ENCODE results near the gene SPATA2L. TPM values are rescaled to one million over a fixed set of nuclear protein-coding genes. Genes with fewer than 3 reads are reported as not detected.

Gene SPATA2L
- total and polyA plus RNA-seq, 2 of the 13 experiments (the other 11 are each of a cell fraction or from before 2014, with no cell fraction given): 9.1 to 20.7 TPM

DNA sequence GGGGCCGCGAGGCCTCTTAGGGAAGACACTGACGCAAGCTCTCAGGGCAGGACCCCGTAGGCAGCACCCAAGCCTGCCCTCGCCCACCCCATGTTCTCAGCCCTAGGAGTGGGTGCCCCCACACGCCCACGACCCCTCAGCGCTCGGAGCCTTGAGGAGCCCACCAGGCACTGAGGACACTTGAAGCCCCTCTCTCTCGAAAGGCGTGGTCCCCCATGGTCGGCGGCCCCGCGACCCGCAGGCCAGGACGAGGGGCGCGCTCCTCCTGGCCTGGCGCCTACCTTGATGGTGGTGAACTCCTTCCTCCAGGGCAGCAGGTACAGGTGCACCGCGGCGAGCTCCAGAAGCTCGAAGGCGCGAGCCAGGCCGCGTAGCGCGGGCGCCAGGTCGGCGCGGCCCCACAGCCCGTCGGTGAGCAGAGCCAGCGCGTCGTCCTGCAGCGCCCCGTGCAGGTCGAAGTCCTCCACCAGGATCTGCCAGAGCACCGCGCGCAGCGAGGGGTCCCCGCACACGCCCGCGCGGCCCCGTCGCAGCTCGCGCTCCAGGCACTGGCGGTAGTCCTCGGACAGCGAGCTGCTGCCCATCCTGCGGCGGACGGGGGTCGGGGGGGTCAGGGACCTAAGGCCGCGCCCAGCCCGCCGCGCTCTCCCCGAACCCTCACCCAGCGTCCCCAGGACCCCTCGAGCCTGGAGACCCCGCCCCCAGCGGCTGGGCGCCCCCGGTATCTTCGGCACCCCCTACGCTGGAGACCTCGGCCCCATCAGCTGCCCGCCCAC, 668 bp downstream of the SPATA2L start (continued):
- TF ChIP-seq, protein P1, sequence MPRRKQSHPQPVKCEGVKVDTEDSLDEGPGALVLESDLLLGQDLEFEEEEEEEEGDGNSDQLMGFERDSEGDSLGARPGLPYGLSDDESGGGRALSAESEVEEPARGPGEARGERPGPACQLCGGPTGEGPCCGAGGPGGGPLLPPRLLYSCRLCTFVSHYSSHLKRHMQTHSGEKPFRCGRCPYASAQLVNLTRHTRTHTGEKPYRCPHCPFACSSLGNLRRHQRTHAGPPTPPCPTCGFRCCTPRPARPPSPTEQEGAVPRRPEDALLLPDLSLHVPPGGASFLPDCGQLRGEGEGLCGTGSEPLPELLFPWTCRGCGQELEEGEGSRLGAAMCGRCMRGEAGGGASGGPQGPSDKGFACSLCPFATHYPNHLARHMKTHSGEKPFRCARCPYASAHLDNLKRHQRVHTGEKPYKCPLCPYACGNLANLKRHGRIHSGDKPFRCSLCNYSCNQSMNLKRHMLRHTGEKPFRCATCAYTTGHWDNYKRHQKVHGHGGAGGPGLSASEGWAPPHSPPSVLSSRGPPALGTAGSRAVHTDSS (CRISPR knock-in tag; conservative IDR thresholded peaks at IDR 0.05): 0 out of 2 replicates have a peak, but pooled peaks have one; percentile 75
- TF ChIP-seq, protein P2, sequence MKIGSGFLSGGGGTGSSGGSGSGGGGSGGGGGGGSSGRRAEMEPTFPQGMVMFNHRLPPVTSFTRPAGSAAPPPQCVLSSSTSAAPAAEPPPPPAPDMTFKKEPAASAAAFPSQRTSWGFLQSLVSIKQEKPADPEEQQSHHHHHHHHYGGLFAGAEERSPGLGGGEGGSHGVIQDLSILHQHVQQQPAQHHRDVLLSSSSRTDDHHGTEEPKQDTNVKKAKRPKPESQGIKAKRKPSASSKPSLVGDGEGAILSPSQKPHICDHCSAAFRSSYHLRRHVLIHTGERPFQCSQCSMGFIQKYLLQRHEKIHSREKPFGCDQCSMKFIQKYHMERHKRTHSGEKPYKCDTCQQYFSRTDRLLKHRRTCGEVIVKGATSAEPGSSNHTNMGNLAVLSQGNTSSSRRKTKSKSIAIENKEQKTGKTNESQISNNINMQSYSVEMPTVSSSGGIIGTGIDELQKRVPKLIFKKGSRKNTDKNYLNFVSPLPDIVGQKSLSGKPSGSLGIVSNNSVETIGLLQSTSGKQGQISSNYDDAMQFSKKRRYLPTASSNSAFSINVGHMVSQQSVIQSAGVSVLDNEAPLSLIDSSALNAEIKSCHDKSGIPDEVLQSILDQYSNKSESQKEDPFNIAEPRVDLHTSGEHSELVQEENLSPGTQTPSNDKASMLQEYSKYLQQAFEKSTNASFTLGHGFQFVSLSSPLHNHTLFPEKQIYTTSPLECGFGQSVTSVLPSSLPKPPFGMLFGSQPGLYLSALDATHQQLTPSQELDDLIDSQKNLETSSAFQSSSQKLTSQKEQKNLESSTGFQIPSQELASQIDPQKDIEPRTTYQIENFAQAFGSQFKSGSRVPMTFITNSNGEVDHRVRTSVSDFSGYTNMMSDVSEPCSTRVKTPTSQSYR (CRISPR knock-in tag; IDR thresholded peaks at IDR 0.05; ENCODE audit: borderline replicate concordance): no peak
- TF ChIP-seq HOXA5 (CRISPR knock-in tag; IDR thresholded peaks at IDR 0.05): peak; percentile 19; the same call in 1 of the 2 replicates
- no peak; the same call in 1 of the 2 replicates for TF ChIP-seq ZNF674 (CRISPR knock-in tag; IDR thresholded peaks at IDR 0.05; ENCODE audit: low read depth)
- no peak for TF ChIP-seq JUNB (CRISPR knock-in tag; IDR thresholded peaks at IDR 0.05; ENCODE audit: borderline replicate concordance)
- no peak for TF ChIP-seq GATA4 (IDR thresholded peaks at IDR 0.05; ENCODE audit: borderline replicate concordance, low read depth)
- TF ChIP-seq ZNF678 (CRISPR knock-in tag; IDR thresholded peaks at IDR 0.05): no peak
- no peak; the same call in 1 of the 2 replicates for TF ChIP-seq TBX2 (CRISPR knock-in tag; IDR thresholded peaks at IDR 0.05; ENCODE audit: borderline replicate concordance)
- TF ChIP-seq, protein P3, sequence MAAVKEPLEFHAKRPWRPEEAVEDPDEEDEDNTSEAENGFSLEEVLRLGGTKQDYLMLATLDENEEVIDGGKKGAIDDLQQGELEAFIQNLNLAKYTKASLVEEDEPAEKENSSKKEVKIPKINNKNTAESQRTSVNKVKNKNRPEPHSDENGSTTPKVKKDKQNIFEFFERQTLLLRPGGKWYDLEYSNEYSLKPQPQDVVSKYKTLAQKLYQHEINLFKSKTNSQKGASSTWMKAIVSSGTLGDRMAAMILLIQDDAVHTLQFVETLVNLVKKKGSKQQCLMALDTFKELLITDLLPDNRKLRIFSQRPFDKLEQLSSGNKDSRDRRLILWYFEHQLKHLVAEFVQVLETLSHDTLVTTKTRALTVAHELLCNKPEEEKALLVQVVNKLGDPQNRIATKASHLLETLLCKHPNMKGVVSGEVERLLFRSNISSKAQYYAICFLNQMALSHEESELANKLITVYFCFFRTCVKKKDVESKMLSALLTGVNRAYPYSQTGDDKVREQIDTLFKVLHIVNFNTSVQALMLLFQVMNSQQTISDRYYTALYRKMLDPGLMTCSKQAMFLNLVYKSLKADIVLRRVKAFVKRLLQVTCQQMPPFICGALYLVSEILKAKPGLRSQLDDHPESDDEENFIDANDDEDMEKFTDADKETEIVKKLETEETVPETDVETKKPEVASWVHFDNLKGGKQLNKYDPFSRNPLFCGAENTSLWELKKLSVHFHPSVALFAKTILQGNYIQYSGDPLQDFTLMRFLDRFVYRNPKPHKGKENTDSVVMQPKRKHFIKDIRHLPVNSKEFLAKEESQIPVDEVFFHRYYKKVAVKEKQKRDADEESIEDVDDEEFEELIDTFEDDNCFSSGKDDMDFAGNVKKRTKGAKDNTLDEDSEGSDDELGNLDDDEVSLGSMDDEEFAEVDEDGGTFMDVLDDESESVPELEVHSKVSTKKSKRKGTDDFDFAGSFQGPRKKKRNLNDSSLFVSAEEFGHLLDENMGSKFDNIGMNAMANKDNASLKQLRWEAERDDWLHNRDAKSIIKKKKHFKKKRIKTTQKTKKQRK (IDR thresholded peaks at IDR 0.05; ENCODE audit: low read length): no peak
- peak; percentile 83 for TF ChIP-seq ZBTB7A (CRISPR knock-in tag; IDR thresholded peaks at IDR 0.05)
- no peak for TF ChIP-seq SMARCC2 (IDR thresholded peaks at IDR 0.05)
- 0 out of 2 replicates have a peak, but pooled peaks have one; percentile 47 for TF ChIP-seq TSC22D2 (CRISPR knock-in tag; IDR thresholded peaks at IDR 0.05; ENCODE audit: borderline replicate concordance)
- TF ChIP-seq SRSF4 (IDR thresholded peaks at IDR 0.05; ENCODE audit: low read depth, low read length, poor library complexity, severe bottlenecking): no peak
- TF ChIP-seq ZNF263 (CRISPR knock-in tag; IDR thresholded peaks at IDR 0.05): peak; percentile 75
- peak; percentile 16; the same call in 1 of the 2 replicates for TF ChIP-seq ZNF598 (CRISPR knock-in tag; IDR thresholded peaks at IDR 0.05; ENCODE audit: borderline replicate concordance)
- TF ChIP-seq FIP1L1 (IDR thresholded peaks at IDR 0.05; ENCODE audit: borderline replicate concordance, insufficient read depth, low read depth, low read length): no peak
- no peak for TF ChIP-seq ZNF550 (CRISPR knock-in tag; IDR thresholded peaks at IDR 0.05; ENCODE audit: borderline replicate concordance)
- no peak for TF ChIP-seq ZNF382 (CRISPR knock-in tag; IDR thresholded peaks at IDR 0.05; ENCODE audit: borderline replicate concordance)
- TF ChIP-seq DNMT1 (CRISPR knock-in tag; IDR thresholded peaks at IDR 0.05): peak; percentile 91; the same call in 1 of the 2 replicates
- peak; percentile 20; the same call in 1 of the 2 replicates for TF ChIP-seq ZMAT3 (CRISPR knock-in tag; conservative IDR thresholded peaks at IDR 0.05)
- no peak for TF ChIP-seq NR2F6 (IDR thresholded peaks at IDR 0.05)
- peak; percentile 60; the same call in 1 of the 2 replicates for TF ChIP-seq NR2F6 (CRISPR knock-in tag; IDR thresholded peaks at IDR 0.05)
